ENCODE results near the gene HSP90B1.
A peak's percentile ranks its signal among the peaks of the same experiment; 100 is the strongest.

DNA sequence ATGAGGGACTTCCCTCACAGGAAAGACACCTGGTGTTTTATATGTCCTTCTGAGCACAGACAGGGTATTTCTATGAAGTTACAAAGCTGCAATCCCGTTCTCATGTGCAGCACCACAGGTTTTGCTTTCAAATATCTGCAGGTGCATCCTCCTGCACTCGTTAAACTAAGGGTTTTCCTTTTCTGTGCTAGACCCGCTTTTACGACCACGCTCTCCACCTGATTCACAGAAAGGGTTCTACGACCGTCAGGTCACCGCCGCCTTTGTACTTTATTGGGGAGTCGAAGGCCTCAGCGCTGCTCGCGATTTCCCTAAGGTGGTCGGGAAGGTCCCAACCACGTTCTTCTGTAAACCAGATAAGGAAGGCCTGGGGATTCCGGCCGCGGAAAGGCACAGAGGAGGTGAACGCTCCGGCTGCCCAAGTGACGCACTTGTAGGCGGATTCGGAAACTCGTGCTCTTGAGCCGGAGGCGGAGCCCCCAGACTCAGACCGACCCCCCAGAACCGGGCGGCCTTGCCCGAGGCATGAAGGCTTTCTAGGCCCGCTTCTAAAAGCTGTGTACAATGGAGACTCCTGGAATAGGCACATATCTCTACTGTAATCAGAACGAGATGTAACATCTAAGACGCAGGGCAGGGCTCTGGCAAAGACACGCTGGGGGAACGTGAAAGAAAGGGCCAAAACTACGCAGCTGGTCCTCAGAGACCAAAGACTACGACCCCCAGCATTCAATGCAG lies 995 bp upstream of the HSP90B1 start:
- TF ChIP-seq, protein P1, sequence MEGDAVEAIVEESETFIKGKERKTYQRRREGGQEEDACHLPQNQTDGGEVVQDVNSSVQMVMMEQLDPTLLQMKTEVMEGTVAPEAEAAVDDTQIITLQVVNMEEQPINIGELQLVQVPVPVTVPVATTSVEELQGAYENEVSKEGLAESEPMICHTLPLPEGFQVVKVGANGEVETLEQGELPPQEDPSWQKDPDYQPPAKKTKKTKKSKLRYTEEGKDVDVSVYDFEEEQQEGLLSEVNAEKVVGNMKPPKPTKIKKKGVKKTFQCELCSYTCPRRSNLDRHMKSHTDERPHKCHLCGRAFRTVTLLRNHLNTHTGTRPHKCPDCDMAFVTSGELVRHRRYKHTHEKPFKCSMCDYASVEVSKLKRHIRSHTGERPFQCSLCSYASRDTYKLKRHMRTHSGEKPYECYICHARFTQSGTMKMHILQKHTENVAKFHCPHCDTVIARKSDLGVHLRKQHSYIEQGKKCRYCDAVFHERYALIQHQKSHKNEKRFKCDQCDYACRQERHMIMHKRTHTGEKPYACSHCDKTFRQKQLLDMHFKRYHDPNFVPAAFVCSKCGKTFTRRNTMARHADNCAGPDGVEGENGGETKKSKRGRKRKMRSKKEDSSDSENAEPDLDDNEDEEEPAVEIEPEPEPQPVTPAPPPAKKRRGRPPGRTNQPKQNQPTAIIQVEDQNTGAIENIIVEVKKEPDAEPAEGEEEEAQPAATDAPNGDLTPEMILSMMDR (IDR thresholded peaks at IDR 0.05): no peak
- TF ChIP-seq POLR2AphosphoS5 (IDR thresholded peaks at IDR 0.05): peak; percentile 21
